A549 (cell line): ENCODE results near the gene MVD.

Source experiments
- CTCF ChIP-seq: fragments of >200 bp; sonication (Bioruptor Twin); formaldehyde crosslinking; IDR thresholded peaks from 3 replicates; pipeline ENCODE4 v1.5.1; 2016
- FOSL2 ChIP-seq, 2 experiments: fragments of 450-650 bp in 1 of 2; fragments of >200 bp in 1 of 2; sonication (Bioruptor Twin) in 1 of 2; formaldehyde crosslinking; IDR thresholded peaks; 2 replicates each; pipeline versions ENCODE4 v1.5.0 to v1.6.1; 2016 to 2020; ENCODE audit warnings: mild to moderate bottlenecking in 1 of 2, moderate library complexity in 1 of 2
- POLR2A ChIP-seq: IDR thresholded peaks from 2 replicates; pipeline ENCODE4 v1.6.1; 2012; ENCODE audit warnings: mild to moderate bottlenecking, low read length
- RAD21 ChIP-seq, 2 experiments: fragments of >200 bp in 1 of 2; sonication (Bioruptor Twin) in 1 of 2; formaldehyde crosslinking in 1 of 2; IDR thresholded peaks in 1 of 2; conservative IDR thresholded peaks in 1 of 2; 2 replicates in 1 of 2; 3 replicates in 1 of 2; pipeline ENCODE4 v1.6.1; 2012 to 2018; ENCODE audit warnings: inconsistent platforms in 1 of 2
- RARB ChIP-seq: fragments of 250-450 bp; sonication (Bioruptor Pico); IDR thresholded peaks from 2 replicates; pipeline ENCODE4 v1.8.0; 2021; ENCODE audit warnings: mild to moderate bottlenecking, moderate library complexity
- RCOR1 ChIP-seq: fragments of 150-350 bp; IDR thresholded peaks from 2 replicates; pipeline ENCODE4 v1.6.1; 2014; ENCODE audit warnings: antibody characterized with exemption, low read length, low read depth
- REST ChIP-seq: fragments of 200-600 bp; sonication (generic); IDR thresholded peaks from 2 replicates; pipeline ENCODE4 v1.6.1; 2016; ENCODE audit warnings: antibody characterized with exemption, mild to moderate bottlenecking, moderate library complexity
- RFX5 ChIP-seq: fragments of 450-650 bp; IDR thresholded peaks from 2 replicates; pipeline ENCODE4 v1.7.1; 2014; ENCODE audit warnings: antibody characterized with exemption, mild to moderate bottlenecking, moderate library complexity
- SREBF2 ChIP-seq: fragments of 450-650 bp; IDR thresholded peaks from 2 replicates; pipeline ENCODE4 v1.6.1; 2014; ENCODE audit warnings: mild to moderate bottlenecking, moderate library complexity
- TF ChIP-seq, protein P1 (sequence below): fragments of >200 bp; sonication (Bioruptor Twin); formaldehyde crosslinking; IDR thresholded peaks from 3 replicates; pipeline ENCODE4 v1.6.1; 2016
- TF ChIP-seq, protein P2 (sequence below): IDR thresholded peaks from 2 replicates; pipeline ENCODE4 v1.6.1; 2012

DNA sequence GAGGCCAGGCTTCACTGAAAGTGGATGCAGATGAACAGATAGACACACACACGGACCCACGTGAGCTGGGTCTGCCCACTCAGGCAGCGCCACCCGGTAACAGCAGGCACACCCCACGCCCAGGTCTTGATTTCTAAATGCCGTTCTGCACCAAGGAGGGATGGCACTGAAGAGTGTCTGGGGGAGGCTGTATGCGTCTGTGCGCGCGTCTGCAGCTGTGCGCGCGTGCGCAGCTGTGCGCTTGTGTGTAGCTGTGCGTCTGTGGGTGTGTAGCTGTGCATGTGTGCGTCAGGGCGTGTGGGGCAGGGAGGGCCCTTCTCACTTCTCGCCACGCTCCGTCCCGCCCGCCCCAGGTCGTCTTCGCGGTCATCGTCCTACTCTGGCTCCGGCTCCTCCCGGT lies 40.0 kb downstream of the MVD start:
- no peak for TF ChIP-seq FOSL2 (IDR thresholded peaks at IDR 0.05)
- no peak for TF ChIP-seq FOSL2 (CRISPR knock-in tag; IDR thresholded peaks at IDR 0.05)
- no peak for TF ChIP-seq RCOR1
- TF ChIP-seq, protein P1, sequence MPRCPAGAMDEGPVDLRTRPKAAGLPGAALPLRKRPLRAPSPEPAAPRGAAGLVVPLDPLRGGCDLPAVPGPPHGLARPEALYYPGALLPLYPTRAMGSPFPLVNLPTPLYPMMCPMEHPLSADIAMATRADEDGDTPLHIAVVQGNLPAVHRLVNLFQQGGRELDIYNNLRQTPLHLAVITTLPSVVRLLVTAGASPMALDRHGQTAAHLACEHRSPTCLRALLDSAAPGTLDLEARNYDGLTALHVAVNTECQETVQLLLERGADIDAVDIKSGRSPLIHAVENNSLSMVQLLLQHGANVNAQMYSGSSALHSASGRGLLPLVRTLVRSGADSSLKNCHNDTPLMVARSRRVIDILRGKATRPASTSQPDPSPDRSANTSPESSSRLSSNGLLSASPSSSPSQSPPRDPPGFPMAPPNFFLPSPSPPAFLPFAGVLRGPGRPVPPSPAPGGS = no peak
- TF ChIP-seq RARB (CRISPR knock-in tag) = no peak
- no peak for TF ChIP-seq CTCF
- no peak for TF ChIP-seq RAD21 (conservative IDR thresholded peaks at IDR 0.05 in 1 of 2, IDR thresholded peaks at IDR 0.05 in 1 of 2)
- TF ChIP-seq REST = no peak
- TF ChIP-seq POLR2A = no peak
- TF ChIP-seq, protein P2, sequence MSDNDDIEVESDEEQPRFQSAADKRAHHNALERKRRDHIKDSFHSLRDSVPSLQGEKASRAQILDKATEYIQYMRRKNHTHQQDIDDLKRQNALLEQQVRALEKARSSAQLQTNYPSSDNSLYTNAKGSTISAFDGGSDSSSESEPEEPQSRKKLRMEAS = no peak
- no peak for TF ChIP-seq SREBF2
- TF ChIP-seq RFX5 = no peak
